K562 (cell line): ENCODE results near the gene STC2. TPM values are rescaled to one million over a fixed set of nuclear protein-coding genes. Genes with fewer than 3 reads are reported as not detected.

Source experiments
- CBX2 ChIP-seq: fragments of 200-600 bp; sonication (generic); IDR thresholded peaks from one replicate; pipeline ENCODE4 v1.6.1; 2012; ENCODE audit warnings: mild to moderate bottlenecking, low read length, inconsistent platforms; ENCODE audit not compliant: insufficient read depth, poor library complexity, severe bottlenecking
- ILK ChIP-seq: fragments of 450-650 bp; IDR thresholded peaks from 2 replicates; pipeline ENCODE4 v1.6.1; 2016; ENCODE audit warnings: missing genetic modification characterization, low read depth, mild to moderate bottlenecking, missing compliant biosample characterization, moderate library complexity, borderline replicate concordance
- KAT7 ChIP-seq: sonication (generic); formaldehyde crosslinking; IDR thresholded peaks from 2 replicates; pipeline ENCODE4 v1.8.0; 2022; ENCODE audit warnings: missing genetic modification reagents, mild to moderate bottlenecking, borderline replicate concordance
- KAT8 ChIP-seq: fragments of 450-650 bp; IDR thresholded peaks from 2 replicates; pipeline ENCODE4 v1.6.1; 2016; ENCODE audit warnings: low read depth, mild to moderate bottlenecking
- KHSRP ChIP-seq: fragments of 450-650 bp; IDR thresholded peaks from 2 replicates; pipeline ENCODE4 v1.6.1; 2017
- KLF1 ChIP-seq: fragments of 450-650 bp; IDR thresholded peaks from 2 replicates; pipeline ENCODE4 v1.6.1; 2016; ENCODE audit warnings: missing genetic modification characterization, missing compliant biosample characterization
- MAFF ChIP-seq: IDR thresholded peaks from 2 replicates; pipeline ENCODE4 v1.6.1; 2012; ENCODE audit warnings: low read length, improper control_type of control experiment
- MIER1 ChIP-seq: fragments of 450-650 bp; IDR thresholded peaks from 2 replicates; pipeline ENCODE4 v1.6.1; 2016; ENCODE audit warnings: antibody characterized with exemption, mild to moderate bottlenecking, low read depth
- NFE2 ChIP-seq: IDR thresholded peaks from 2 replicates; pipeline ENCODE4 v1.6.1; 2014; ENCODE audit warnings: antibody characterized with exemption, low read depth
- NFE2L1 ChIP-seq: fragments of 450-650 bp; IDR thresholded peaks from 2 replicates; pipeline ENCODE4 v1.6.1; 2016; ENCODE audit warnings: missing genetic modification characterization, low read depth, mild to moderate bottlenecking, missing compliant biosample characterization, moderate library complexity, borderline replicate concordance
- NFIC ChIP-seq: fragments of 450-650 bp; IDR thresholded peaks from 2 replicates; pipeline ENCODE4 v1.6.1; 2017; ENCODE audit warnings: mild to moderate bottlenecking, inconsistent platforms
- PHTF2 ChIP-seq: fragments of 250-450 bp; sonication (Bioruptor Pico); IDR thresholded peaks from 2 replicates; pipeline ENCODE4 v1.5.0; 2021; ENCODE audit warnings: mild to moderate bottlenecking
- RBM15 ChIP-seq: fragments of 200-400 bp; formaldehyde crosslinking; IDR thresholded peaks from 2 replicates; pipeline ENCODE4 v1.6.1; 2018; ENCODE audit warnings: mild to moderate bottlenecking, low read length, moderate library complexity; ENCODE audit not compliant: insufficient read depth
- SMAD3 ChIP-seq: fragments of 450-650 bp; formaldehyde crosslinking; conservative IDR thresholded peaks from 2 replicates; pipeline ENCODE4 v1.4.0; 2020; ENCODE audit warnings: mild to moderate bottlenecking
- SPI1 ChIP-seq: IDR thresholded peaks from 2 replicates; pipeline ENCODE4 v1.6.1; 2011; ENCODE audit warnings: low read depth, low read length, control low read depth, borderline replicate concordance
- TBP ChIP-seq: optimal IDR thresholded peaks from 2 replicates; pipeline ENCODE3; 2011; ENCODE audit warnings: low read depth, low read length, improper control_type of control experiment
- TCFL5 ChIP-seq: fragments of 250-450 bp; sonication (Bioruptor Pico); conservative IDR thresholded peaks from 2 replicates; pipeline ENCODE4 v1.6.1; 2021; ENCODE audit warnings: mild to moderate bottlenecking, moderate library complexity, matching md5 sums
- ZFP1 ChIP-seq: fragments of 450-650 bp; formaldehyde crosslinking; IDR thresholded peaks from 2 replicates; pipeline ENCODE4 v1.4.0; 2020; ENCODE audit warnings: mild to moderate bottlenecking, mixed read lengths
- ZKSCAN8 ChIP-seq: fragments of 200-800 bp; sonication (Bioruptor generic); IDR thresholded peaks from 2 replicates; pipeline ENCODE4 v1.6.1; 2016; ENCODE audit warnings: missing genetic modification characterization, missing compliant biosample characterization
- ZNF217 ChIP-seq: sonication (generic); formaldehyde crosslinking; IDR thresholded peaks from 2 replicates; pipeline ENCODE4 v1.8.0; 2022; ENCODE audit warnings: mild to moderate bottlenecking, missing genetic modification reagents
- ZNF316 ChIP-seq: fragments of 450-650 bp; IDR thresholded peaks from 2 replicates; pipeline ENCODE4 v1.6.1; 2016
- ZNF445 ChIP-seq: fragments of 250-450 bp; sonication (Bioruptor Pico); IDR thresholded peaks from 2 replicates; pipeline ENCODE4 v1.4.0; 2020; ENCODE audit warnings: low read depth, mild to moderate bottlenecking, moderate library complexity
- ZNF551 ChIP-seq: fragments of 250-450 bp; sonication (Bioruptor Pico); IDR thresholded peaks from 2 replicates; pipeline ENCODE4 v1.5.0; 2021; ENCODE audit warnings: mild to moderate bottlenecking, moderate library complexity
- polyA plus RNA-seq, 8 experiments: library from polyadenylated mRNA; depleted of rRNA in 4 of 8; stranded (reverse) in 5 of 8; unstranded in 3 of 8; fragments of >200 nt; fragmentation: Nextera tagmentation in 2 of 8; fragmentation: Illumina TruSeq in 1 of 8; extraction: Ambion mirVana in 2 of 8; extraction: Trizol in 1 of 8; gene quantifications; 2 replicates each; pipeline versions ENCODE4 v1.2.1 to v1.2.3, GENCODE V29; 2011 to 2014; ENCODE audit warnings: inconsistent platforms in 1 of 8, missing spikeins in 1 of 8
- total RNA-seq, 7 experiments: library from RNA; depleted of rRNA in 6 of 7; stranded (reverse); fragments of >200 nt in 6 of 7; fragmentation: Illumina TruSeq in 2 of 7; extraction: Trizol in 2 of 7; gene quantifications; 2 replicates each; pipeline versions ENCODE4 v1.2.1 to v1.2.3, GENCODE V29; 2011 to 2021; ENCODE audit warnings: low replicate concordance in 1 of 7
- TF ChIP-seq, protein P1 (sequence below): sonication (generic); formaldehyde crosslinking; IDR thresholded peaks from 2 replicates; pipeline ENCODE4 v1.8.1; 2023; ENCODE audit warnings: missing genetic modification reagents, mild to moderate bottlenecking, borderline replicate concordance

The STC2 gene
- total and polyA plus RNA-seq, 9 of the 15 experiments (the other 6 are each of a cell fraction or from before 2014, with no cell fraction given) = 0.62 to 31.7 (median 7.4) TPM

DNA sequence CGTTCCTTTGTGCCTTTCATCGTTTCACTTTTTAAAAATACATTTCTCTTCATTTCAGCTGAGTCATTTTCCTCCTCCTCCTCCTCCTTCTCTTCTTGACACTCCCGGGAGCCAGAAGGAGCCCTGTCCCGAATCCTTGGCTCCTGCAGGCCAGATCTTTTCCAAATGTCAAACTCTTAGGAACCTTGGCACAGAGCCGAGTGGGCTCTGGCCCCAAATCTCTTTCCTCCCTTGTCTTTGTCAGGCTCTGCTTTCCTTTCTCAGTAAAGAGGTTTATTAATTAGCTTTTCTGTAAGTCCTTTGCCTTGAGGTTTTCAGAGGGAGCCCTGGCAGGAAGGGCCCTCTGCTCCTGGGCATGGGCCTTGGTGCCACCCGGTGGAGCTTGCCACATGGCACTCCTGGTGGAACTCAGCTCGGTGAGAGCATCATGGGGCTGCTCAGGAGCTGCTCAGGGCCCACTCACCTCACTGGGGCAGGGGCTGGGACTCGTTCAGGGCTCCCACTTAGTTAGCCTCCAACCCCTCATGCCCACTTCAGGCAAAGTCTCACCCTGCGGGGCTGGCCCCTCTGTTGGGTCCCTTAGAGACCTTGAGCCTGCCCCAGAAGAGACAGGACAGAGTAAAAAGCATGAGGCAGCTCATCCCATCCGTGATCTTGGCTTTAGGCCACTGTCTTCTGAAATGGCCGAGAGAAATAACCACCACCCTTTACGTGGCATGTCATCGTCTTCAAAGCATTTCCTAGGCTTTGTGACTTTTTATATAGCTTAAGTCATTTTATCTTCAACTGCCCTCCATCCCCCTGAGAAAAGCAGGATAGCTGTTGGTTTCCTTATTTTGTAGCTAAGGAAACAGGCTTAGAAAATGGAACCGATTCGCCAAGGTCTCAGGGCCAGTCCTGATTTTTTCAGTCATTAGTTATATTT, 17.1 kb downstream of the STC2 start (continued):
- no peak for TF ChIP-seq ZNF445
- no peak for TF ChIP-seq KHSRP
- no peak for TF ChIP-seq KLF1
- no peak for TF ChIP-seq RBM15
- no peak for TF ChIP-seq TCFL5
- no peak for TF ChIP-seq MIER1
- TF ChIP-seq NFIC = 0 out of 2 replicates have a peak, but pooled peaks have one; percentile 33
- peak; percentile 26; the same call in 1 of the 2 replicates for TF ChIP-seq NFE2L1 (tag)
- peak; percentile 52; the same call in 1 of the 2 replicates for TF ChIP-seq MAFF
- no peak for TF ChIP-seq SMAD3 (CRISPR knock-in tag)
- TF ChIP-seq ILK (tag) = no peak
- TF ChIP-seq ZNF551 (CRISPR knock-in tag) = no peak
- no peak for TF ChIP-seq ZFP1 (CRISPR knock-in tag)
- no peak for TF ChIP-seq TBP
- TF ChIP-seq SPI1 = no peak
- no peak for TF ChIP-seq KAT8
- TF ChIP-seq ZNF217 (CRISPR knock-in tag) = no peak
- no peak for TF ChIP-seq CBX2
- no peak for TF ChIP-seq ZKSCAN8 (CRISPR knock-in tag)
- TF ChIP-seq NFE2 = peak; percentile 80
- TF ChIP-seq, protein P1, sequence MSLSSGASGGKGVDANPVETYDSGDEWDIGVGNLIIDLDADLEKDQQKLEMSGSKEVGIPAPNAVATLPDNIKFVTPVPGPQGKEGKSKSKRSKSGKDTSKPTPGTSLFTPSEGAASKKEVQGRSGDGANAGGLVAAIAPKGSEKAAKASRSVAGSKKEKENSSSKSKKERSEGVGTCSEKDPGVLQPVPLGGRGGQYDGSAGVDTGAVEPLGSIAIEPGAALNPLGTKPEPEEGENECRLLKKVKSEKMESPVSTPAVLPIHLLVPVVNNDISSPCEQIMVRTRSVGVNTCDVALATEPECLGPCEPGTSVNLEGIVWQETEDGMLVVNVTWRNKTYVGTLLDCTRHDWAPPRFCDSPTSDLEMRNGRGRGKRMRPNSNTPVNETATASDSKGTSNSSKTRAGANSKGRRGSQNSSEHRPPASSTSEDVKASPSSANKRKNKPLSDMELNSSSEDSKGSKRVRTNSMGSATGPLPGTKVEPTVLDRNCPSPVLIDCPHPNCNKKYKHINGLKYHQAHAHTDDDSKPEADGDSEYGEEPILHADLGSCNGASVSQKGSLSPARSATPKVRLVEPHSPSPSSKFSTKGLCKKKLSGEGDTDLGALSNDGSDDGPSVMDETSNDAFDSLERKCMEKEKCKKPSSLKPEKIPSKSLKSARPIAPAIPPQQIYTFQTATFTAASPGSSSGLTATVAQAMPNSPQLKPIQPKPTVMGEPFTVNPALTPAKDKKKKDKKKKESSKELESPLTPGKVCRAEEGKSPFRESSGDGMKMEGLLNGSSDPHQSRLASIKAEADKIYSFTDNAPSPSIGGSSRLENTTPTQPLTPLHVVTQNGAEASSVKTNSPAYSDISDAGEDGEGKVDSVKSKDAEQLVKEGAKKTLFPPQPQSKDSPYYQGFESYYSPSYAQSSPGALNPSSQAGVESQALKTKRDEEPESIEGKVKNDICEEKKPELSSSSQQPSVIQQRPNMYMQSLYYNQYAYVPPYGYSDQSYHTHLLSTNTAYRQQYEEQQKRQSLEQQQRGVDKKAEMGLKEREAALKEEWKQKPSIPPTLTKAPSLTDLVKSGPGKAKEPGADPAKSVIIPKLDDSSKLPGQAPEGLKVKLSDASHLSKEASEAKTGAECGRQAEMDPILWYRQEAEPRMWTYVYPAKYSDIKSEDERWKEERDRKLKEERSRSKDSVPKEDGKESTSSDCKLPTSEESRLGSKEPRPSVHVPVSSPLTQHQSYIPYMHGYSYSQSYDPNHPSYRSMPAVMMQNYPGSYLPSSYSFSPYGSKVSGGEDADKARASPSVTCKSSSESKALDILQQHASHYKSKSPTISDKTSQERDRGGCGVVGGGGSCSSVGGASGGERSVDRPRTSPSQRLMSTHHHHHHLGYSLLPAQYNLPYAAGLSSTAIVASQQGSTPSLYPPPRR (CRISPR knock-in tag) = no peak
- TF ChIP-seq PHTF2 (CRISPR knock-in tag) = no peak
- TF ChIP-seq KAT7 = no peak
- TF ChIP-seq ZNF316 = peak; percentile 66
